Chondrocyte (in vitro differentiated cells): ENCODE measurements around the gene ABCG8. TPM values are rescaled to one million over a fixed set of nuclear protein-coding genes. Genes with fewer than 3 reads are reported as not detected.

Experiments used
- total RNA-seq: library from RNA; stranded (reverse); gene quantifications from 3 replicates; pipeline ENCODE4 v1.2.1, GENCODE V29; 2021

The ABCG8 gene
- total RNA-seq, 1 donor from 2014 or later = not detected

Other genes starting within 250 kb of the ABCG8 start
- gene THADA, start 242.9 kb upstream of the ABCG8 start, total RNA-seq = 23.6 to 68.0 TPM (median 28.4 TPM) in 3 replicates
- gene PLEKHH2, start 201.7 kb upstream of the ABCG8 start, total RNA-seq = 4.9 to 13.7 TPM (median 5.5 TPM) in 3 replicates
- gene C1GALT1C1L, start 162.5 kb upstream of the ABCG8 start, total RNA-seq = not detected in 3 replicates
- gene DYNC2LI1, start 64.9 kb upstream of the ABCG8 start, total RNA-seq = 10.8 to 16.9 TPM (median 11.1 TPM) in 3 replicates
- not detected in 3 replicates for gene ABCG5, start 132 bp upstream of the ABCG8 start, total RNA-seq
- 50.9 to 59.1 TPM (median 52.1 TPM) in 3 replicates for gene LRPPRC, start 157.0 kb downstream of the ABCG8 start, total RNA-seq